ENCODE measurements around the gene TAF10.

TAF10 gene

DNA sequence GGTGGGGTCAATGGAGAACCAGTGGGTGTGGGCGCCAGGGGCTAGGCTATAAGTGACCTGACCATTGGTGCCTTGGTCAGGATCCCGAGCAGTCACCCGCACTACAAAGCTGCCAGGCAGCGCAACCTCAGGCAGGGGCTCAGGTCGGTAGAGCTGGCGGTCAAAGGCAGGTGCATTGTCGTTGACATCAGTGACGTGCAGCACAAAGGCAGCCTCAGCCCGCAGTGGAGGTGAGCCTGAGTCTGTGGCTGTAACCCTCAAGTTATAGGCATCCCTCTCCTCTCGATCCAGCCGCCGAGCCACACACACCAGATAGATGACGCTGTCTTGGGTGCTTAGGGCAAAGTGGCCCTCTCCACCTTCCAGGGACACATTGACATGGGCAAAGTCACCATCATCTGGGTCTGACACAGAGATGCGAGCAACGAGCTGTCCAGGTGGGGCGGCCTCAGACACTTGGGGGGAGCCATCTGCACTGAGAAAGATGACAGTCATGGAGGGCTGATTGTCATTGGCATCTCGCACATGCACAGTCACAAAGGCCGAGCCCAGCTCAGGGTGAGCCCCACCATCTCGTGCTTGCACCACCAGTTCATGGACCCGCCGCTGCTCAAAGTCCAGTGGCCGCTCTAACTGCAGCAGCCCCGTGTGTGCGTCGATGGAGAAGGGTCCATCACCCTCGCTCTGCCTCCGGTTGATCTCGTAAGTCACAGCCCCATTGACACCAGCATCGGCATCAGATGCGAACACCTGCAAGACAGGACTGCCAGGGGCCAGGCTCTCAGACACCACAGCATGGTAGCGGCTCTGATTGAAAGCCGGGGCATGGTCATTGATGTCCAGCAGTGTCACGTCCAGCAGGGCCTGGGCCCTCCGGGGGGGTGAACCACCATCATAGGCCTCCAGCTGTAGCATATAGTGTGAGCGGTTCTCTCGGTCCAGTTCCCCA lies 28.3 kb upstream of the TAF10 start:
- no peak for DNase-seq

- DNase-seq = no peak
Measured at GRCh38 chr11:6638429-6638828, 26.4 kb upstream of the TAF10 start.

DNA sequence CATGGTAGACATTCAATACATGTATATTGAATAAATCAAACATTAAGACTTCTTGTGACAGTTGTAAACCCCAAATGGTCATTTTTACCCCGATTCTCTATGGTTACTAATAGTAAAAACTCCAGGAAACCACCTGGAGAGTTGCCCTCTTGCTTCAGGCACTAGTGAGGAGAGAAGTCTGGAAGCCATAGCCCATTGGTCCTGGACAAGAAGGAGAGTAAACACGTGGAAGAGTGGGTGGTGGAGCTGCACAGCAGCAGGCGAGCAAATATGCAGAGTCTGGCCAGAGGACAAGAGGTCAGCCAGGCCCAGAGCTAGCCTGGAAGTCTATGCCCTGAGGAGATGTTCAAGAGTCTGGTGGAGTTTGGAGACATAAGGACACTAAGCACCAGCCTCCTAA lies 25.9 kb upstream of the TAF10 start:
- DNase-seq = no peak

GRCh38 chr11:6636480-6636879 lies 24.5 kb upstream of the TAF10 start:
- no peak for DNase-seq

DNA sequence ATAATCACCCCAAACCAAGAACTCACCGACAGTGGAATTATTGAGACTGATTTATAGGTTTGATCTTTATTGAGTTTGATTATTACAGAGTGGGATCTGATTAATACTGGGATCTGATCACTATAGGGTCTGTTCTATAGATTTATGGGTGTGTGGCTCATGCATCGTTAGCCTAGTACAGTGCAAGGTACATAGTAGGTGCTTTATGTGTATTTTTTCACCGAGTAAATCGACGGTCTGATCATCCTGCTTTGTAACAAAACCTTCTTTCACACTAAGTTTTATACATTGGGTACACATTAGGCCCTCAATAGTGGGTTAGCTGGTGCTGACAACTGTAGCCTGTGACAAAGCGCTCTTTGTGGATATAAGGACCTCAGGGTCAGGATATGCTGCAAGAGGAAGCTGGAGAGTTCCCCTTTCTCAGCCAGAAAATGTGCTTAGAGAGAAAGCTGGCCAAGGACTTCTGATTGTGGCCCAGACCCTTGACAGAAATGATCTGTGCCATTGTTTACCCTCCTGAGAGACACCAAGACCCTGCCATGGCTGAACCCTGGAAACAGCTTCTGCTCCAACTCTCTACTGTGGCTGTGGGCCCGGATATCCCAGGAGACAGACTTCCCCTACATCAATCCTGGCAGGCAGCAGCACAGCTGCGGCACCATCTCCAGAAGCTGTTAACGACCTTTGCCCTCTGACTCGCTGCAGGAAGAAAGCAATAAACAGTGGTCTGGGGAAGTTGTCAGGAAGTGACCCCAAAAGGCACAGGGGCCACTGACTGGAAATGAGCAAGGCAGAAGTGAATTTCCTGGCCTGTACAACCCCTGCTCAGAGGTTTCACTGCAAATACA lies 23.3 kb upstream of the TAF10 start:
- no peak for DNase-seq

GRCh38 chr11:6634534-6634933 lies 22.5 kb upstream of the TAF10 start:
- DNase-seq = no peak

DNA sequence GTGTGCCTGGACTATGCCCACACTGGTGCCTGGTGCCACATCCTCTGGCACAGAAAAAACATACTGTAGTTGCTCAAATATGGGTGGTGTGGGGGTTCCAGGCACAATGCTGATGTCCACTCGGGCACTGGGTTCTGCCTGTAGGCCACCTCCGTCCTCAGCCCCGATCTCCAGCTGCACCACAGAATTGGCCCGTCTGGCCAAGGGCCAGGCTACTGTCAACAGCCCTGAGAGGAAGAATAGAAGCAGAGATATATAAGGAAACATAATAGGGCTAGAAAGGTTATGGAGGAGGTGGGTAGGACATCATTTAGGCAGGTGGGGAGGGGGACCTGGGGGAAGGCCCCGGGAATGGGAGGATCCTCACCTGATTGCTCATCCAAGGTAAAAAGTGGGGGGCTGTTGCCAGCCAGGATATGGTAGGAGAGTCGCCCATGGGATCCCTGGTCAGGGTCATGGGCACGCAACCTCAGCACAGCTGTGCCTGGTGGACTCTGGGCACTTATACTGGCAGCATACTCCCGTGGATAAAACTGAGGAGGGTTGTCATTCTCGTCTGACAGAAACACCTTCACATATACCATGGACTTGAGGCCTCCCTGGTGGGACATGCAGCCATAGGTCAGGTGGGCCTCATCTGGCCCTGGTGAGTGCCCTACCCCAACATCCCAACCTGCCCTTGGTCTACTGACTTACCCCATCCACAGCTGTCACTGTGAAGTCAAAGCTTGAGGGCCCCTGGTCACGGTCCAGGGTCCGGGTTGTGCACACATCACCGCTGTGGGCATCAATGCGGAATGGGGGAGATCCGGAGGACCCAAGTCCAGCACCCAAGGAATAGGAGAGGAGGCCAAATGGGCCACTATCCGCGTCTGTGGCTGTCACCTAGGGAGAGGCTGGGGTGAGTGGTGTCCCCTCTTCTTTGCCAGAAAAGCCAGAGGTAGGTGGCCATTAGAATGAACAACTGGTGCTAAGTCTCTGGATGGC lies 21.7 kb upstream of the TAF10 start:
- no peak for DNase-seq

DNA sequence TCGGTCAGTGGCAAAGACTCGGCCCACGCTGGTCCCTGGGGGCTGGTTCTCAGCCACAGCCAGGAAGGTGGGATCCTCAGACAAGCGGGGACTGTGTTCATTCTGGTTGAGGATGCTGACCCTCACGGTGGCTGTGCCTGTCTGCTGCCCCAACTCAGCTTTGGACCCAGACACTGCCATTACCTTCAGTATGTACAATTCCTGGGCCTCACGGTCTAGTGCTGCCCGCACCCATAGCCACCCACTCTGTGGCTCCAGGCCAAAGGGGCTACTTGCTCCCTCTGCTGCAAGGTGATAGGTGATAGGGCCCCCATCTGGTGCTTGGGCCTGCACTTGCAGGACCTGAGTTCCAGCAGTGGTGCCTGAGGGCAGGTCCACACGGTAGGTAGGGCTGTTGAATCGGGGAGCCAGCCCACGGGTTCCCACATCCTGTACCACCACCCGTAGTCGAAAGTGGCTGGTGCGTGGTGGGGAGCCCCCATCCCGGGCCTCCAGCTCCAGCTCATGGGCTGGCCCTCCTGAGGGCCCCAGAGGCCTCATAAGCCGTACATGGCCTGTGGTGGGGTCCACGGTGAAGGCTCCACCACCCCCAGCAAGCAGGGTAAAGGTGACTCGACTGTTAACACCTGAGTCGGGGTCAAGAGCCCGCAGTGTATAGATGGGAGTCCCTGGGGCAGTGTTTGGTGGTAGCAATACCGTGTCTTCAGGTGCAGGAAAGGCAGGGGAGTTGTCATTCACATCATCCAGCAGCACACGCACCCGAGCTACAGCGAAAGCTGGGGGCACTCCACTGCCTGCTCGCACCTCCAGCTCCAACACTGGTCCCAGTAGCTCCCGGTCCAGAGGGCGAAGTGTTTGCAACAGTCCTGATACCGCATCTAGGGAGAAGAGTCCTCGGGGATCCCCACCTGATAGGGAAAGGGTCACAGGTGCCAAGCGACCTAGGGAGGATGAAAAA lies 20.4 kb upstream of the TAF10 start:
- DNase-seq = no peak

DNA sequence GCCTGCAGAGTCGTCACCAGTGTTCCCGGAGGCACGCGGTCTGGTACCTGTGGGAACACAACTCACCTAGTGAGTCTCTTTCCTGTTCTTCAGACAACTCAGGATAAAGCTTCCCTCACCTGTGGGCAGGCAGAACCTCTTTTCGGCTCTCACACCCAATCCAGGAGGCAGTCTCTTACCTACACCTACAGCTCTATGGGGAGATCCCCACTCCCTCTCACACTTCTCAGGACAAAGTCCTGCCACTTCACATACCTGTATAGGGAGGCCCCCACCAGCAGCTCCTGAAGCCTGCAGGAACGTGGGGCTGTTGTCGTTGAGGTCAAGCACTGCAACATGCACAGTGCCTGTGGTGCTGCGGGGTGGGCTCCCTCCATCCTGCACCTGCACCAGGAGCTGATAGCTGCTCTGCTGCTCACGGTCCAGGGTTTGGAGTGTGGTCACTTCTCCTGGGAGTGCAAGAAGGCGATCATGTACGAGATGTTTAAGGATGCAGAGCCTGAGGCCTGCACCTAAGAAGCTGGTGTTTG lies 19.4 kb upstream of the TAF10 start:
- DNase-seq = no peak

DNA sequence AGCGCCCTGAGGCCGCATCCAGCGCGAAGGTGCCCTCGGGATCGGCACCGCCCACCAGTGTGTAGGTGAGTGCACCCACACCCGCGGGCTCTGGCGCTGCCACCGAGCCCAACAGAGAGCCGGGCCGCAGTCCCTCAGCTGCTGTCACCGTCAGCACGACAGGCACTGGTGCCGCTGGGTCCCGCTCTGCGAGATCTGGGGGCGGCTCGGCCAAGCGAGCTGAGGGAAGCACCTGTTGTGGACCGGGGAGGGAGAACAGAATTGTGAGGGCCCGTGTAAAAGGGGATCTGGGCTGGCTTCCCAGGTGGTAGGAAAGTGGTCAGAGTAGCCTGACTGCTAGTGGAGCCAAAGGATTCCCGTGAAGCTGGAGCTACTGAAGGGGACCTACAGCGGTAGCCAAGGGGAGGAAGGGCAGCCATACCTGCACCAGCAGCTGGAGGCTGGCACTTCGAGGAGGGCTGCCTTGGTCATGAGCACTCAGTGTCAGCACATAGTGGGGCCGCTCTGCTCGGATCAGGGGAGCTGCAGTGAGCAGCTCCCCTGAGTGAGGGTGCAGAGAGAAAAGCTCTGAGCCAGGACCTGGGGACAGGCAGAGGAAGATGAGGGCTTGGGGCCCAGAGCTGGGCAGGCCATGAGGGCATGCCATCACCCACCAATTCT lies 18.7 kb upstream of the TAF10 start:
- DNase-seq = no peak

DNA sequence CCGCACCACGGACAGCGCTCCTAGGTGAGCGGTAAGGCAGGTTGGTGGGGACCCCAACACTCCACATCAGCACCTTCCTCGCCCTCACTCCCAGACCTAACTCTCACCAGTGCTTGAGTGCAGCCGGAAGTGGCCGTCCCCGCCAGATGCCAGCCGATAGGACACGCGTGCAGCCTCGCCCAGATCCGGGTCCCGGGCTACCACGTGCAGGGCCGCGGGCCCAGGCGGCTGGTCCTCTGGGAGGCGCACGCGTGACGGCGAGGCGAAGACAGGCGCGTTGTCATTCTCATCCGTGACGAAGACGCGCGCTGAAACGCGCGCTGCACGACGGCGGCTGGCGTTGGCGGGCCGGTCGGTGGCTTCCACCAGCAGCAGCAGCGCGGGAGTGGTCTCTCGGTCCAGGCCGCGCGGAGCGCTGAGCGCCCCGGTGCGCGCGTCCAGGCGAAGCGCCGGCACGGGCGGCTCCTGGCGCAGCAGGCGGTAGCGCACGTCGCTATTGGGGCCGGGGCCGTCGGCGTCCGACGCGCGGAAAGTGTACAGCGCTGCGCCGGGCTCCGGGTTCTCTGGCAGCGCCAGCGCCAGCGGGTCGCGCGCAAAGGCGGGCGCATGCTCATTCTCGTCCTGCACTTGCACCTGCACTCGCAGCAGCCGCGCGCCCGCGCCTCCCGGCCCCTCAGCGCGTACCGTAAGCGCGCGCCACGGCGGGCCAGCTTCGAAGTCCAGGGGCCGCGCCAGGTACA lies 18.0 kb upstream of the TAF10 start:
- DNase-seq = no peak

DNA sequence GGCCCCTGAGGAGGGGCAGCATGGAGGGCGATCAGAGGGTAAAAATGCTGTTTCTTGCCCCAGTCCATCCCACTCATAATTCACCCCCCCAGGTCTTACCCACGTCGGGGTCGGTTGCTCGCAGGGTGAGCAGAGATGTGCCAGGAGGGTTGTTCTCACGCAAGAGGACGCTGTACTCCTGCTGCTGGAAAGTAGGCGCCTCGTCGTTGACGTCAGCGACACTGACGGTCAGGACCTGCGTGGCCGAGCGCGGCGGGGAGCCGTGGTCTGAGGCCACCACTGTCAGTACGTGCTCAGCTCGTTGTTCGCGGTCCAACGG lies 17.5 kb upstream of the TAF10 start:
- no peak for DNase-seq

DNA sequence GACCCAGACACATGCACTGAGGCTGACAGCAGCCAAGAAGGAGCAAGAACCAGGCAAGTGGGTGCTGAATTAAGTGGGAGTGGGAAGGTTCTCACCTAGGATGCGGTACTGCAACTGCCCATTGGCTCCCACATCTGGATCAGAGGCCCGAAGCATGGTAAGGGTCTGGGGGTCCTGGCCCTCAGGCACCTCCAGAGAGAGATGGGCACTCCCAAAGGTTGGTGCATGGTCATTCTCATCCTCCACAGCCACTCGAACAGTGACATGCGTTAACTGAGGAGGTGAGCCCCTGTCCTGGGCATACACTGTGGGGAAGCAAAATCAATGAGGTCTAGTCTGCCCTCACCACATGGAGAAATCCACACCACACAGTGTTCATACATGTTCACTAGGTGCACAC lies 16.5 kb upstream of the TAF10 start:
- DNase-seq = no peak

GRCh38 chr11:6627762-6628241 lies 15.8 kb upstream of the TAF10 start:
- no peak for DNase-seq

DNA sequence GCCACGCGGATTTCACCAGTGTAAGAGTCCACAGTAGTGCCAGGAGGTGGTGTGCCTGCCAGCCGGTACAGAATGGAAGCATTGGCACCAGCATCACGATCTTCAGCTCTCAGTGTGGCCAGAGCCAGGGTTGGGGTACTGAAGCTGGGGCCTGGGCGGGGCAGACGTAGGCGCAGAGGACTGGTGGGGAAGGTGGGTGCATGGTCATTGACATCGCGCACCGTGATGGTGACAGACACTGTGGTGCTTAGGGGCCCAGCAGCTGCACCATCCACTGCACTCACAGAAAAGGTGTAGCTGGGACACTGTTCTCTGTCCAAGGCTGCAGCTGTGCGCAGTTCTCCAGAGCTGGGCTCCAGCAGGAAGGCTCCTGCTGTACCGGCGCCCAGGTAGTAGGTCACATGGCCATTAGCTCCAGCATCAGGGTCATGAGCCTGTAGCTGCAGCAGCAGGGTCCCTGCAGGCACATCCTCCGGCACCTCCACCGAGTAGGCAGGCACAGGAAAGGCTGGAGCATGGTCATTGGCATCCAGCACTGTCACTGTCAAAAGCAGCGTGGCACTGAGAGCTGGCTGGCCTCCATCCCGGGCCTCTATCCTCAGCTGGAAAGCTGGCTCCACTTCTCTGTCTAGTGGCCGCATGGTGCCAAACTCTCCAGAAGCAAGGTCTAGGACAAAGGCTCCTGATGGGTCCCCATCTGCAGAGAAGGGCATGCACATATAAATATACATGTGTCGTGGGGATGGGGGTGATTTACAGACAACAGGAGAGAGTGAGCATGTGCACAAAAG lies 15.2 kb upstream of the TAF10 start:
- no peak for DNase-seq

DNA sequence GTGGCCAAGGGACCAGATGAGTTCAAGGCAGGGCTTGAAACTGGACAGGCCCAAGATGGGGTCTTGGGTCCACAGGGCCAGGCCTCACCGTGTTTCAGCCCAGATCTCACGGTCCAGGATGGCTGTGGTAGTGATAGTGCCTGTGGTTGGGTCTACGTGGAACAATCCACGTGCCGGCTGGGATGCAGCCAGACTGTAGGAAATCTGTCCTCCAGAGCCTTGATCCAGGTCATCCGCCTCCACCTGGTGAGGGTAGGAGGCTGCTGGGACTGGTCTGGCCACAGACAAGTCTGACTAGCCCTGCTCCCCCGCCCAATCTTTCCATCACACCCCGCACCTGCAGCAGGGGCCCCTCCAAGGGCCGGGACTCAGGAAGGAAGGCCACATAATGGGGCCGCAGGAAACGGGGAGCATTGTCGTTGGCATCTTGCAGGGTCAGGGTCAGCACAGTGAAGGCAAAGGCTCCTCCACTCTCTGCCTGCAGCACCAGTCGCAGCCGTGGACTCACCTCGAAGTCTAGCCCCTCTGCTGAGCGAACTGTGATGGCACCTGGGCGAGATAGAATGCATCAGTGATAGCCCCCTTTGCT lies 13.9 kb upstream of the TAF10 start:
- DNase-seq = no peak

DNA sequence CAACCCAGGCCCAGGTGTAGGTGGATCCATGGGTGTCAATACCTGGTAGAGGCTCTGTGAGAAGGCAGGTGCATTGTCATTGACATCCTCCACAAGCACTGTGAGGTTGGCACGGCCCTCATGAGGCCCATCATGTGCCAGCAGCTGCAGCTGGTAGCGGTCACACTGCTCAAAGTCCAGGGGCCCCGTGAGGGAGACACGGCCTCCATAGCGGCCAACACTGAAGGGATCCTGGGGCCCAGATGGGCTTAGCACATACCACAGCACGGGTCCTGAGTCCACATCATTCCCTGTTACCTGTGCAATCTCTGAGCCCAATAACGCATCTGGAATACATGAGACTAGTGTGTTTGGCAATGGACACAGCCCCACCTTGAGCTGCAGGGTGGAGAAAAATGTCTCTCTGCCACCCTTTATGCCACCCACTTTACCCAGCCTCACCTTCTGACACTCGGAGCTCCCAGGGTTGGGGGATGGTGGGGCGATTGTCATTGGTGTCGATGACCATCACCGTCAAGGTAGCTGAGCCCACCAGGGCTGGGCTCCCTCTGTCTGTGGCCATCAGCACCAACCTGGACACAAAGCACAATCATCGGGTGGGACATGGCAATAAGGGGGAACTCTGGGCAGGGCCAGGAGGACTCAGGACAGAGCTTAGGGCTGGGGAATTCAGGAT lies 13.3 kb upstream of the TAF10 start:
- no peak for DNase-seq

Data from kidney glomerular epithelial cell (primary cell).